ENCODE results near the gene NUDC. TPM values are rescaled to one million over a fixed set of nuclear protein-coding genes. Genes with fewer than 3 reads are reported as not detected.

The NUDC gene
- total RNA-seq, 1 donor from 2014 or later: 54.4 TPM

GRCh38 chr1:26972821-26973220 lies 51.3 kb downstream of the NUDC start:
- no peaks in the 10 kb centered on the region for H3K4me1 Mint-ChIP-seq
- no peak overlapping the region for H3K4me3 Mint-ChIP-seq
- no peaks in the 10 kb centered on the region for H3K36me3 Mint-ChIP-seq
- no peaks in the 10 kb centered on the region for H3K27me3 Mint-ChIP-seq (ENCODE audit: low read depth)
- no peak overlapping the region for H3K27ac Mint-ChIP-seq
- no peaks in the 10 kb centered on the region for H3K9me3 Mint-ChIP-seq
- no peak for DNase-seq (ENCODE audit: low spot score in 2 of 2, unreplicated experiment in 2 of 2)
- TF ChIP-seq, protein P1, sequence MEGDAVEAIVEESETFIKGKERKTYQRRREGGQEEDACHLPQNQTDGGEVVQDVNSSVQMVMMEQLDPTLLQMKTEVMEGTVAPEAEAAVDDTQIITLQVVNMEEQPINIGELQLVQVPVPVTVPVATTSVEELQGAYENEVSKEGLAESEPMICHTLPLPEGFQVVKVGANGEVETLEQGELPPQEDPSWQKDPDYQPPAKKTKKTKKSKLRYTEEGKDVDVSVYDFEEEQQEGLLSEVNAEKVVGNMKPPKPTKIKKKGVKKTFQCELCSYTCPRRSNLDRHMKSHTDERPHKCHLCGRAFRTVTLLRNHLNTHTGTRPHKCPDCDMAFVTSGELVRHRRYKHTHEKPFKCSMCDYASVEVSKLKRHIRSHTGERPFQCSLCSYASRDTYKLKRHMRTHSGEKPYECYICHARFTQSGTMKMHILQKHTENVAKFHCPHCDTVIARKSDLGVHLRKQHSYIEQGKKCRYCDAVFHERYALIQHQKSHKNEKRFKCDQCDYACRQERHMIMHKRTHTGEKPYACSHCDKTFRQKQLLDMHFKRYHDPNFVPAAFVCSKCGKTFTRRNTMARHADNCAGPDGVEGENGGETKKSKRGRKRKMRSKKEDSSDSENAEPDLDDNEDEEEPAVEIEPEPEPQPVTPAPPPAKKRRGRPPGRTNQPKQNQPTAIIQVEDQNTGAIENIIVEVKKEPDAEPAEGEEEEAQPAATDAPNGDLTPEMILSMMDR (IDR thresholded peaks at IDR 0.05; ENCODE audit: unreplicated experiment): no peak

GRCh38 chr1:26976621-26977510 lies 55.3 kb downstream of the NUDC start:
- H3K27ac Mint-ChIP-seq: no peak overlapping the region
- H3K36me3 Mint-ChIP-seq: no peaks in the 10 kb centered on the region
- DNase-seq (ENCODE audit: low spot score in 2 of 2, unreplicated experiment in 2 of 2): no peak
- no peaks in the 10 kb centered on the region for H3K27me3 Mint-ChIP-seq (ENCODE audit: low read depth)
- no peaks in the 10 kb centered on the region for H3K9me3 Mint-ChIP-seq
- no peak overlapping the region for H3K4me3 Mint-ChIP-seq
- TF ChIP-seq, protein P1 (IDR thresholded peaks at IDR 0.05; ENCODE audit: unreplicated experiment): no peak
- no peaks in the 10 kb centered on the region for H3K4me1 Mint-ChIP-seq

DNA sequence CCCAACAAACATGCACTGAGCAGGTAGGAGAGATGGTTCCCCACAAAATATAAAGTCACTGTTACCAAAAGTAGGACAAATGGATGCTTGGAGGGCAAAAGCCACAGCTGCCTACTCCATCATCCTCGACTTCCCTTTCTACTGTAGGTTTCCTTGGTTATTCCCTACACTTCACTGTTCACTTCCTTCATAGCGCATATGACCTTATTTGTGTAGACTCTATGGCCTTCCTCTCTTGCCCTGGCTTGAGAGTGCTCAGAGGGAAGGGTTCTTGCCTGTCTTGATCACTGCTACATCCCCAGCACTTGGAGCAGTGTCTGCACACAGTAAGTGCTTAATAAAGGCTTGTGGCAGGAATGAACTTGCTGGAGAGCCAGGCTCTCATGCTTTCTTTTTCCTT lies 57.4 kb downstream of the NUDC start:
- Mint-ChIP-seq H3K4me1 (no peaks in the 10 kb centered on the region), H3K36me3 (no peaks in the 10 kb centered on the region), H3K4me3 (no peak overlapping the region), H3K9me3 (no peaks in the 10 kb centered on the region), H3K27ac (no peak overlapping the region), H3K27me3 (ENCODE audit: low read depth) (no peaks in the 10 kb centered on the region)
- TF ChIP-seq, protein P1 (IDR thresholded peaks at IDR 0.05; ENCODE audit: unreplicated experiment): no peak
- DNase-seq (ENCODE audit: low spot score in 2 of 2, unreplicated experiment in 2 of 2): no peak

DNA sequence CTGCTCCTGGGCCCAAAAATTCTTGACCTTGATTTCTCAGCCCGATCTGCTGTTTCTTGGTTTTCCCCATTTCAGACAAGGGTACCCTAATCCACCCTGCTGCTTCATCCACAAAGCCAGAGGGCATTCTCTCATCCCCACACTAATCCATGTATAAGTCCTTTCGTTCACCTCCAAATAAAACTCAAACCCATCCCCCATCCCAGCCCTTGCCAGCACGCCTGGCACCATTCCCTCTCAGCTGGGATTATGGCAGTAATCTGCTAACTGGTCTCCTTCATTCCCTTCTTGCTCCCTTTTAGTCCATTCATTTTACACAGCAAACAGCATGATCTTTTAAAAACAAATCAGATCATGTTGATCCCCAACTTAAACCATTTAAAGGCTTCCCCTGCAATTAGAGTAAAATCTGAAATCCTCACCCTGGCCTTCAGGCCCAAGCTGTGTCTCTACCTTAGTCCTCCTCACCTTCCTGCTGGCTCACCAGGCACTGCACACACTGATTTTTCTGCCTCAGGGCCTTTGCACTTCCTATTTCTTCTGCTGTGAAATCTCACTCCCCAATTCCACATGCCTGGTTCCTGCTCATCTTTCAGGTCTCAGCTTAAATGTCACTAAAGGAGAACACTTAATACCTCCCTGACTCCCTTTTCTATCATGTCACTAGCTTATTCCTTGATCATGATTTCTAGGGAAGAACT lies 59.8 kb downstream of the NUDC start:
- TF ChIP-seq, protein P1 (IDR thresholded peaks at IDR 0.05; ENCODE audit: unreplicated experiment): no peak
- H3K36me3 Mint-ChIP-seq: no peaks in the 10 kb centered on the region
- H3K27ac Mint-ChIP-seq: no peak overlapping the region
- H3K27me3 Mint-ChIP-seq (ENCODE audit: low read depth): peaks cover 8% of the 10 kb centered on the region
- DNase-seq (ENCODE audit: low spot score in 2 of 2, unreplicated experiment in 2 of 2): no peak
- H3K4me1 Mint-ChIP-seq: no peaks in the 10 kb centered on the region
- no peak overlapping the region for H3K4me3 Mint-ChIP-seq
- H3K9me3 Mint-ChIP-seq: no peaks in the 10 kb centered on the region

- Mint-ChIP-seq H3K27ac (no peak overlapping the region), H3K27me3 (ENCODE audit: low read depth) (peaks cover 8% of the 10 kb centered on the region), H3K9me3 (no peaks in the 10 kb centered on the region), H3K4me1 (no peaks in the 10 kb centered on the region), H3K4me3 (no peak overlapping the region), H3K36me3 (no peaks in the 10 kb centered on the region)
- no peak for DNase-seq (ENCODE audit: low spot score in 2 of 2, unreplicated experiment in 2 of 2)
- TF ChIP-seq, protein P1 (IDR thresholded peaks at IDR 0.05; ENCODE audit: unreplicated experiment): no peak
Observed at GRCh38 chr1:26983863-26984262, 62.3 kb downstream of the NUDC start.

Data from mesothelial cell of epicardium (in vitro differentiated cells).